Prostate gland (tissue), 2 donors: ENCODE results near the gene ITPR2.

Experiments
- CTCF ChIP-seq, 4 experiments: fragments of 200-600 bp in 2 of 4; fragments of 450-650 bp in 2 of 4; sonication (generic) in 2 of 4; IDR thresholded peaks; 1 replicate in 3 of 4; 2 replicates in 1 of 4; pipeline ENCODE4 v1.5.1; 2016 to 2019; ENCODE audit warnings: antibody characterized with exemption in 4 of 4, mild to moderate bottlenecking in 2 of 4, moderate library complexity in 2 of 4
- POLR2A ChIP-seq: fragments of 450-650 bp; IDR thresholded peaks from one replicate; pipeline ENCODE4 v1.6.1; 2016; ENCODE audit warnings: antibody characterized with exemption, mild to moderate bottlenecking

- TF ChIP-seq CTCF (IDR thresholded peaks at IDR 0.05) (no peak), POLR2A (no peak)
Observed at GRCh38 chr12:26290565-26290964, 542.4 kb downstream of the ITPR2 start.
